Loucy (cell line): ENCODE results near the gene PSMB1.

Experiments used
- EZH2phosphoT487 ChIP-seq: fragments of 200-600 bp; IDR thresholded peaks from 2 replicates; pipeline ENCODE4 v1.6.1; 2018; ENCODE audit warnings: antibody characterized with exemption, mild to moderate bottlenecking, moderate library complexity, borderline replicate concordance
- TF ChIP-seq, protein P1 (sequence below): fragments of 200-600 bp; sonication (generic); conservative IDR thresholded peaks from 2 replicates; pipeline ENCODE4 v1.5.1; 2014; ENCODE audit warnings: mild to moderate bottlenecking, antibody characterized with exemption, low read length

- TF ChIP-seq, protein P1, sequence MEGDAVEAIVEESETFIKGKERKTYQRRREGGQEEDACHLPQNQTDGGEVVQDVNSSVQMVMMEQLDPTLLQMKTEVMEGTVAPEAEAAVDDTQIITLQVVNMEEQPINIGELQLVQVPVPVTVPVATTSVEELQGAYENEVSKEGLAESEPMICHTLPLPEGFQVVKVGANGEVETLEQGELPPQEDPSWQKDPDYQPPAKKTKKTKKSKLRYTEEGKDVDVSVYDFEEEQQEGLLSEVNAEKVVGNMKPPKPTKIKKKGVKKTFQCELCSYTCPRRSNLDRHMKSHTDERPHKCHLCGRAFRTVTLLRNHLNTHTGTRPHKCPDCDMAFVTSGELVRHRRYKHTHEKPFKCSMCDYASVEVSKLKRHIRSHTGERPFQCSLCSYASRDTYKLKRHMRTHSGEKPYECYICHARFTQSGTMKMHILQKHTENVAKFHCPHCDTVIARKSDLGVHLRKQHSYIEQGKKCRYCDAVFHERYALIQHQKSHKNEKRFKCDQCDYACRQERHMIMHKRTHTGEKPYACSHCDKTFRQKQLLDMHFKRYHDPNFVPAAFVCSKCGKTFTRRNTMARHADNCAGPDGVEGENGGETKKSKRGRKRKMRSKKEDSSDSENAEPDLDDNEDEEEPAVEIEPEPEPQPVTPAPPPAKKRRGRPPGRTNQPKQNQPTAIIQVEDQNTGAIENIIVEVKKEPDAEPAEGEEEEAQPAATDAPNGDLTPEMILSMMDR: no peak
- TF ChIP-seq EZH2phosphoT487: no peak
Observed at GRCh38 chr6:170532867-170533488, 20.1 kb downstream of the PSMB1 start.
